Globus pallidus (tissue), 1 donor: ENCODE data around the gene ZNF195.
"Not testable (repeated sequence)": the region's sequence is repeated elsewhere in the genome, so short reads cannot be mapped to it uniquely, and the experiment has no call there.

ENCODE experiments used
- DNase-seq: peaks from one replicate; pipeline ENCODE4 v3.0.0-alpha.2; 2015; ENCODE audit warnings: low spot score

The ZNF195 gene

DNA sequence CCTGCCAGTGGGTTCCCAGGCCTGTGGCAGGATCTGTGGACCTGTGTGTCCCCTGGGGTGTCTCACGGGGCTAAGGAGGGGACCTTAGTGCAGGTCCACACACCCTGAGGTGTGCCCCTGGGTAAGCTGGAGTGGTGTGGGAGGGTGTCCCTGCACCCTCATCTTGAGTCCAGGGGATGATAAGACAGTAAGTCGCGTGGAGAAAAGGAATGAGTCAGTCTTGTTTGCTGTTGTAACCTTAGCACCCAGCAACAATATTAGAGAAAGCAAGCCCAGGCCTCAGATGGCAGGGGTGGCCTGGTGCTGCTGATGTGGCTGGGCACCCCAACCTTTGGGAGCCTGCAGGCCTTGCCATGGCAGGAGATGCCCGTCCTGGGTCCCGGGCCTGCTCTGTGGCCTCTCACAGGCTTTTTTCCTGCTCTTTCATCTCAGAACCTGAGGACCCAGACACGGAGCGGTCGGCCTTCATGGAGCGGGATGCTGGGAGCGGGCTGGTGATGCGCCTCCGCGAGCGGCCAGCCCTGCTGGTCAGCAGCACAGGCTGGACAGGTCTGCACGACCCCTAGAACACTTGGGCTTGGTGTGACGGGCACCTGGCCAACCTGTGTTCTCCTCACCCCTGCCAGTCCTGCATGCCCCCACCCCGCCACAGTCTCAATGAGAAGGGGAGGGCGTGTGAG, 23.4 kb upstream of the ZNF195 start:
- DNase-seq, result not testable (repeated sequence)

GRCh38 chr11:3401052-3401451, 22.1 kb upstream of the ZNF195 start:
- DNase-seq, result not testable (repeated sequence)

DNA sequence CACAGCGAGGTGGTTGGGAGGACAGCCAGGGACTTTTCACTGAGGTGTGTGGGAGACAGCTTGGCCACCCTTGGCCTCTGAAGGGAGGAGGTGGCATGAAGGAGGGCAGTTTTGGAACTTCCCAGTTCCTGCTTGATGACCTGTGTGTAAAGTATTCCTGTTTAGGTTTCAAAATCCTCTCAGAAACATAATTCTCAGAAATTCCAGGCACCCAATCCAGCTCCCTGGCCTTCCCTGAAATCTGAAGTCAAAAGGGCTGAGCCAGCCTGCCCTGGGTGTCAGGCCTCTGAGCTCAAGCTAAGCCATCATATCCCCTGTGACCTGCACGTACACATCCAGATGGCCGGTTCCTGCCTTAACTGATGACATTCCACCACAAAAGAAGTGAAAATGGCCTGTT, 19.6 kb upstream of the ZNF195 start:
- not testable (repeated sequence) for DNase-seq

GRCh38 chr11:3398106-3398505, 19.2 kb upstream of the ZNF195 start:
- not testable (repeated sequence) for DNase-seq

DNA sequence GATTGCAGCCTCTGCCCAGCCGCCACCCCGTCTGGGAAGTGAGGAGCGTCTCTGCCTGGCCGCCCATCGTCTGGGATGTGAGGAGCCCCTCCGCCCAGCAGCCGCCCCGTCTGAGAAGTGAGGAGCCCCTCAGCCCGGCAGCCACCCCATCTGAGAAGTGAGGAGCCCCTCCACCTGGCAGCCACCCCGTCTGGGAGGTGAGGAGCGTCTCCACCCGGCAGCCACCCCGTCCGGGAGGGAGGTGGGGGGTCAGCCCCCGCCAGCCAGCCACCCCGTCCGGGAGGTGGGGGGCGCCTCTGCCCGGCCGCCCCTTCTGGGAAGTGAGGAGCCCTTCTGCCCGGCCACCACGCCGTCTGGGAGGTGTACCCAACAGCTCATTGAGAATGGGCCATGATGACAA, 18.3 kb upstream of the ZNF195 start:
- not testable (repeated sequence) for DNase-seq

DNA sequence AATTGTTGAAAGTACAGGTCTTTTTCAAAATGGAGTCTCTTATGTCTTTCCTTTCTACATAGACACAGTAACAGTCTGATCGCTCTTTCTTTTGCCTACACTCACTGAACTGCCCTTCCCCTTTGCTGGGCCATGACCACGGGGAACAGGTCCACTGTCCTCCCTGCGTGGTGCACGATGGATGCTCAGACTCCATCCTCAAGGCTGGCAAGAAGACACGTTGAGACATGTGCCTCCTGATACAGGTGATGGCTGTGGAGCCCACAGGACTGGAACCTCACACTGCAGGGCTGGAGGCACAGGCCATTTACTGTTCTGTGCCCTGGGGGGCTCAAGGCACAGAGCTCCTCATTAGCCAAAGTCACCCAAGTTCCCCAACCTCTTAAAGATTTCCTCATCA, 16.5 kb upstream of the ZNF195 start:
- not testable (repeated sequence) for DNase-seq

GRCh38 chr11:3394956-3395355, 16.0 kb upstream of the ZNF195 start:
- not testable (repeated sequence) for DNase-seq

GRCh38 chr11:3393450-3393849, 14.5 kb upstream of the ZNF195 start:
- not testable (repeated sequence) for DNase-seq

GRCh38 chr11:3382613-3383285, 3.8 kb upstream of the ZNF195 start:
- no peak for DNase-seq

- DNase-seq, result no peak
Measured at GRCh38 chr11:3381794-3382193, 2.8 kb upstream of the ZNF195 start.

DNA sequence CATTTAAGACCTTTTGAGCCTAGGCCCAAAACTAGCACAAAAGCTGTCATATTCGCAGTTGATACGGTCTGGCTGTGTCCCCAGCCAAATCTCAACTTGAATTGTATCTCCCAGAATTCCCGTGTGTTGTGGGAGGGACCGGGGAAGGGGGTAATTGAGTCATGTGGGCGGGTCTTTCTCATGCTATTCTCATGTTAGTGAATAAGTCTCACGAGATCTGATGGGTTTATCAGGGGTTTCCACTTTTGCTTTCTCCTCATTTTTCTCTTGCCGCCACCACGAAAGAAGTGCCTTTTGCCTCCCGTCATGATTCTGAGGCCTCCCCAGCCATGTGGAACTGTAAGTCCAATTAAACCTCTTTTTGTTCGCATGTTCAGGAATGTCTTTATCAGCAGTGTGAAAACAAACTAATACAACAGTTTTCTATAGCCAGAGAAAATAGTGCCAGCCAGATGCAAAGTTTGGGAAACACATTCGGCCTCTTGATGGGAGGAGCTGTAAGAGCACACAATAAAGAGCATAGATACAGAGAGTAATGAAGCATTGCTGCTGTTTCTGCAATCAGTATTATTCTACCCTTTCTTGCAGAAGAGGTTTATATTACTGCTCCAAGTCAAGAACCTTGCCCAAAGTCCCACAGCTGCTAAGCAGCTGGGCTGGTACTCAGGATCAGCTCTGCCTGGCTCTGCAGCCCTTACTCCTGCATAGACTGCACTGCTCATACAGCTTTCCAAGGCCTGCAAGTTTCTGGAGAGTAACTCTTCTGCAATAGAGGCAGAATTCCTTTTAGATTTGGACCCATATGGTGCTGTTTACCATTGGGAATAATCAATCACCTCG, 2.0 kb upstream of the ZNF195 start:
- DNase-seq, result no peak

- DNase-seq, result no peak
Measured at GRCh38 chr11:3375552-3375951, 3.4 kb downstream of the ZNF195 start.

DNA sequence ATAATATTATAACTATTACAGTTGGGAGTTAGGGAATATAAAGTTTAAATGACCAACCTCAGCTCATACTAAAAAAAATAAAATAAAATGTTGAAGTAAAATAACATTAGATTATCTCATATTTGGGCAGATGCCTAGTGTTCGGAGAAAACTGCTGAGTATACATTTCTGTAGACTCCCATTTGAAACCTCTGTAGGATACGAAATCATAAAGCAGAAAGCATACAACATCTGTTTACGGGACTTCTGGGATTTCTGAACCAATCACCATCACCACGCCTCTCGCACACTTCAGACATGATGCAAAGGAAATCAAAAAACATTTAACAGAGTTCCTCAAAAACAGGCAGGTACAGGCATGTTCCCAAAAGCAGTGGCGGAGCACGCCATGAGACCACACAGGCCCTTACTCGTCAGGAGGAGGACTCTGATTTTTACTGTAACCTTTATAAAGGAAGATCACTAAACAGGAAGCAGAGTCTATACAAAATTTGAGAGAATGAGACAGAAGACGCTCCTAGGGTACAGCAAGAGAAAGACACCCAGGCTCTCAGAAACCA, 8.6 kb downstream of the ZNF195 start:
- no peak for DNase-seq

DNA sequence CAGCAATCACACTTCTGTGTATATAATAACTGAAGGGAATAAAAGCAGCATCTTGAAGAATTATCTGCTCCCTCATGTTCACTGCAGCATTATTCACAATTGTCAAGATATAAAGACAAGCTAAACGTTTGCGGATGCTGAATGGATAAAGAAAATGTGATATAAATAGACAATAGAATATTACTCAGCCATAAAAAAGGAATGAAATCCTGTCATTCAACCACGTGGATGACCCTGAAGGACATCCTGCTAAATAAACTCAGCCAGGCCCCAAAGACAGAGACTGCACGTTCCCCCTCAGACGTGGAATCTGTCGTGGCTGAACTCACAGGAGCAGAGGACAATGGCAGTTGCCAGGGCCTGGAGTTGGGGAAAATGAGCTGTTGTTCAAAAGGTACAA, 9.6 kb downstream of the ZNF195 start:
- DNase-seq, result no peak

DNA sequence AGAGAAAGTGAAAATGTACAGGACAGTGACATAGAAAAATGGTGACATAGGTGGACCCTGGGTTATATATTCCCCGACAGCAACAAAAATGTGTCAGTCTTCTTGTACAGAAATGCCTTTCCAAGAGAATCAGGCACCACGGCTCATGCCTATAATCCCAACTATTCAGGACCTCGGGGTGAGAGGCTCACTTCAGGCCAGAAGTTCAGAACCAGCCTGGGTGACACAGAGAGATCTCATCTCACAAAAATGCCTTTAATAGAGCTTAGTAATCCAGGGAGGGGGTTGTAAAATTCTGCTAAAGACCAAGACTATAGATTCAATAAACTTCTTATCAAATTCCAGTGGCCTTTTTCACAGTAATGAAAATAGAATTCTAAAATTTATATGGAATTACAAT, 10.7 kb downstream of the ZNF195 start:
- DNase-seq, result no peak

- no peak for DNase-seq
Measured at GRCh38 chr11:3367221-3367620, 11.7 kb downstream of the ZNF195 start.

GRCh38 chr11:3359092-3359824, 19.7 kb downstream of the ZNF195 start:
- no peak for DNase-seq

GRCh38 chr11:3357994-3358676, 20.8 kb downstream of the ZNF195 start:
- DNase-seq, result no peak

DNA sequence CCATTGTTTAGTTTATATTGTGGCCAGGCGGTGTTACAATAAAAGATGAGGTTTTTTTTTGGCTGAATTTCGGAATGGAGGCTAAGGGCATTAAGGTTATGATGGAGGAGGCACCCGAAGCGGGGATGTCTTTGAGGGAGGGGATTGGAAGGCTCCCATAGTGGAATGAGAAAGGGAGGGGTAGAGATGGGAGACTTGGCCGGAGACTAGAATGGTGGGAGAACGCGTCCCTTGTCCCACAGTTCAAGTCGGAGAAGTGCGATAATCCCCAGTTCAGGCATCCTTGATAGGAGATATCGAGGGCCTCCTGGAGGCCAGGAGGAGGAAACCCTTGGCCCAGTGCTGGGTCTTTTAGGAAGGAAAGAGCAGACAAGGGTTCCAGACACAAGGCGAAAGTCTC, 21.6 kb downstream of the ZNF195 start:
- no peak for DNase-seq

DNA sequence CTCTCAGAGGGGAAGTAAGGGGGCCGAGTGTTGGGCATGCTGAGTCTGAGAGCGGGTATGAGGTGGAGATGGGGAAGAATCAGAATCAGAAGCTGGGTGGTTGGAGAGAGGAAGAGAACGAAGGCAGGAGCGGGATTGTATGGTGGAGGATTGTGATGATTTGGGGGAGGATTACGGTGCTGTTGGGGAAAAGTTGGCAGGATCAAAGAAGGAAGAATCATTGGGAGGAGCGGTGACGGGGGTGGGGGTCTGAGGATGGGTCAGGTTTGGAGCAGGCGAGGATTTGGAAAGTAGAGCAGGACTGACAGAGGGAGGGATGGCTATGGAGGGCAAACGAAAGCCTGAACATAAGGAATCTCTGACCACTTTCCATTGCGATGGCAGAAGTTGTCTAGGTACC, 22.1 kb downstream of the ZNF195 start:
- DNase-seq, result no peak

DNA sequence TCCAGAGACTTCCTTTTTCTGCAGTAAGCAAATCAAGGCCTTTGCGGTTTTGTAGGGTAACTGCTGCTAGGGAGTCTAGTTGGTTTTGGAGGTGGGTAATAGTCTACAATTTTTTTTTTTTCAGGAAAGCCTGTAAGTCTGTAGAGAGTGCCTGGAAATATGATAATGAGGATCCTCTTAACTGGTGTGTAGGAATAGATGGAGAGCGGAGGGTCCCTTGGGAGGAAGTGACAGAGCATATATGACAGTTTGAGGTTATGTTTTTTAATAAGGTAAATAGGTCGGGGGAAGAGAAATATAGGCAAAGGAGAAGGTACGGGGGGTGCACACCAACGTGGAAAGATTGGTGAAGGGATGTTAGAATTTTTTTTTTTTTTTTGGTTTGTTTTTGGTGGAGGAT, 25.9 kb downstream of the ZNF195 start:
- DNase-seq, result no peak
